ENCODE measurements around the gene TTC32.

TTC32 gene

DNA sequence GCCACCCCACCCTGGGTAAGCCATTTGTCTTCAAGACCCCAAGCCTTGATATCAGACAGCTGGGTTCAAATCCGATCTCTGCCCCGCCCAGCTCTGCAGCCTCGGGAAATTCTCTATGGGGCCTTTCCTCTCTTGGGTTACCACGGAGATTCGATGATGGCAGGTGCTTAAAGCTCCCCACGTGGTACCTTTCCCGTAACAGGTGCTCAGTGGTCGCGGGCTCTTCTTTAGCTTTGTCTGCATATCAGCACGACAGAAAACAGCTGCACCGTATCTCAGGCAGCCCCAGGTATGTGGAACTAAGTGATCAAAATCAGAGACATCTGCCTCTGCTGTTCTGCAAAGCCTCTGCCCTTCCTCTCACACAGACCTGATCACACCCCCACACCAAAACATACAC is 37.4 kb downstream of the TTC32 start:
- H3K4me1 ChIP-seq: peaks cover 0 to 47% (median 36%) of the 10 kb centered on the region in 4 donors
- no peak for TF ChIP-seq CTCF (IDR thresholded peaks at IDR 0.05)
- no peak for DNase-seq

GRCh38 chr2:19863303-19864041 is 38.3 kb downstream of the TTC32 start:
- intact Hi-C loops (cut with DNase I; ENCODE audit: low total_unique reads): loop anchor here (5.0 to 10.0 kb wide), 4 partner anchors 181 to 1429 kb away; no protein-coding TSS in a partner anchor
- H3K4me1 ChIP-seq: peaks cover 0 to 48% (median 36%) of the 10 kb centered on the region in 4 donors
- DNase-seq: peak; percentile 54 to 88
- H3K36me3 ChIP-seq: no peaks in the 10 kb centered on the region
- no peaks in the 10 kb centered on the region for H3K9me3 ChIP-seq
- no peaks in the 10 kb centered on the region for H3K27me3 ChIP-seq
- peak; percentile 98 to 99 for TF ChIP-seq CTCF (IDR thresholded peaks at IDR 0.05)
- peak overlapping the region; percentile 76 to 83 for H3K27ac ChIP-seq
- no peak overlapping the region for H3K4me3 ChIP-seq

More for the DNA sequence above, 37.4 kb downstream of the TTC32 start:
- Histone ChIP-seq H3K9me3 (no peaks in the 10 kb centered on the region), H3K36me3 (no peaks in the 10 kb centered on the region), H3K4me3 (no peak overlapping the region), H3K27me3 (no peaks in the 10 kb centered on the region), H3K27ac (no peak overlapping the region)
- intact Hi-C loops (cut with DNase I; ENCODE audit: low total_unique reads): loop anchor here (5.0 to 10.0 kb wide), 4 partner anchors 182 to 1430 kb away; no protein-coding TSS in a partner anchor

GRCh38 chr2:19861813-19862212 is 40.0 kb downstream of the TTC32 start:
- H3K36me3 ChIP-seq: no peaks in the 10 kb centered on the region
- TF ChIP-seq CTCF (IDR thresholded peaks at IDR 0.05): no peak
- H3K27me3 ChIP-seq: no peaks in the 10 kb centered on the region
- H3K9me3 ChIP-seq: no peaks in the 10 kb centered on the region
- H3K4me1 ChIP-seq: peaks cover 0 to 60% (median 42%) of the 10 kb centered on the region in 4 donors
- H3K4me3 ChIP-seq: no peak overlapping the region
- no peak for DNase-seq
- intact Hi-C loops (cut with DNase I; ENCODE audit: low total_unique reads): loop anchor here (2.0 to 10.0 kb wide), 5 partner anchors 180 to 1427 kb away; partner anchors contain the start of gene OSR1
- H3K27ac ChIP-seq: peak overlapping the region; percentile 76 to 83

DNA sequence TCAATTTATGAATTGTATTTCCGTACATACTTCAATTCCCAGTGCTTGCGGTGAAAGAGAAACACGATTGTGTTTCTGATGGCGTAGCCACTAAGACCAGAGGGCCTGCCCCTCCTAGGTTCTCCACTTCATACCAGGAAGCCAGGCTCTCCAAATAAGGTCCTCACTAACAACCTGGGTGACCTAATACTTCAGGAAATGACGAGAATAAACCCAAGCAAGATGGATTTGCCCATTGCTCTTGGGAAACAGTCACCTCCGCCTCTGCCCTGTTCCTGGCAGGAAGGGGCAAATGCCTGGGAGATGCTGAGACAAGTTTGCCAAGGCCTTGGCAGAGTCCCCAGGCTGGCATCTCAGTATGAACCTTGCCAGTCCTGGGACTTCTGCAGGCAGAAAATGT is 41.8 kb downstream of the TTC32 start:
- no peak for TF ChIP-seq CTCF (IDR thresholded peaks at IDR 0.05)
- H3K27me3 ChIP-seq: no peaks in the 10 kb centered on the region
- H3K9me3 ChIP-seq: no peaks in the 10 kb centered on the region
- H3K4me3 ChIP-seq: peak overlapping the region; percentile 10 to 26
- intact Hi-C loops (cut with DNase I; ENCODE audit: low total_unique reads): loop anchor here (2.0 to 10.0 kb wide), 5 partner anchors 178 to 1425 kb away; partner anchors contain the start of gene OSR1
- H3K4me1 ChIP-seq: peaks cover 0 to 78% (median 54%) of the 10 kb centered on the region in 4 donors
- H3K36me3 ChIP-seq: no peaks in the 10 kb centered on the region
- peak overlapping the region; percentile 76 to 83 for H3K27ac ChIP-seq
- peak; percentile 78 to 96 for DNase-seq

DNA sequence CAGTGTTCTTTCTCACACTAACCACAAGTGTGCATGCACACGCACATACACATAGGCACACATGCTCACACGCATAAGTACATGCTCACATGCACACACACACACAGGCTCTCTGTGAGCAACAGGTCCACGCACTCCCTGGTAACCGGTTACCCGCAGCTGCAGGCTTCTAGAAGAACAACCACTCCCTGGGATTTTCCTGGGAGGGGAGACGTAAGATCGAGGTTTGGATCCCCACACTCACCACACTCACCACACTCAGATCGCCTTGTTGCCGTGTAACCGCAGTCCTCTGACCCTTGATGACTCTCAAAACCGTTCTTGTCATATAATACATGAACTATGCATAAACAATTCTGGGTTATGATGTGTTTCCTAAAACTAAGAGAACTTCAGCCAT is 42.2 kb downstream of the TTC32 start:
- H3K9me3 ChIP-seq: no peaks in the 10 kb centered on the region
- peak overlapping the region; percentile 76 to 83 for H3K27ac ChIP-seq
- DNase-seq: no peak
- H3K36me3 ChIP-seq: no peaks in the 10 kb centered on the region
- intact Hi-C loops (cut with DNase I; ENCODE audit: low total_unique reads): loop anchor here (5.0 to 10.0 kb wide), 2 partner anchors 52 to 115 kb away; no protein-coding TSS in a partner anchor
- H3K4me3 ChIP-seq: peak overlapping the region; percentile 10 to 26
- H3K27me3 ChIP-seq: no peaks in the 10 kb centered on the region
- peaks cover 0 to 82% (median 54%) of the 10 kb centered on the region in 4 donors for H3K4me1 ChIP-seq
- no peak for TF ChIP-seq CTCF (IDR thresholded peaks at IDR 0.05)

Measured in tibial artery (tissue), 4 donors.